Lung (tissue), 12 donors: ENCODE data around the gene PCYT1B. TPM values are rescaled to one million over a fixed set of nuclear protein-coding genes. Genes with fewer than 3 reads are reported as not detected.

Experiments
- ATAC-seq: fragments of 200-7000 bp; cut with Tn5 transposase; one replicate; pipeline ENCODE4 v1.9.1; 2020; ENCODE audit warnings: moderate number of reproducible peaks; ENCODE audit not compliant: insufficient read depth, low FRiP score
- DNase-seq, 3 donors: peaks; one replicate each; pipeline ENCODE4 v3.0.0-alpha.2; 2013 to 2017
- H3K27ac ChIP-seq, 2 donors: one replicate each; pipeline ENCODE4 v1.5.1; 2013; ENCODE audit warnings: mild to moderate bottlenecking in 2 of 2, moderate library complexity in 2 of 2, control low read depth in 1 of 2, inconsistent platforms in 1 of 2, low read depth in 1 of 2, low read length in 1 of 2
- H3K27me3 ChIP-seq, 3 donors: one replicate each; pipeline ENCODE4 v1.5.1; 2013; ENCODE audit warnings: low read length in 2 of 3; ENCODE audit not compliant: control insufficient read depth in 3 of 3, insufficient read depth in 3 of 3
- H3K36me3 ChIP-seq, 4 donors: one replicate each; pipeline ENCODE4 v1.5.1; 2013; ENCODE audit warnings: low read length in 4 of 4, mild to moderate bottlenecking in 1 of 4, moderate library complexity in 1 of 4; ENCODE audit not compliant: control insufficient read depth in 4 of 4, insufficient read depth in 4 of 4
- H3K4me1 ChIP-seq, 5 donors: one replicate each; pipeline ENCODE4 v1.5.1; 2013; ENCODE audit warnings: low read length in 5 of 5, mild to moderate bottlenecking in 2 of 5, moderate library complexity in 1 of 5; ENCODE audit not compliant: control insufficient read depth in 5 of 5, insufficient read depth in 5 of 5
- H3K4me3 ChIP-seq: one replicate; pipeline ENCODE4 v1.5.1; 2013; ENCODE audit warnings: mild to moderate bottlenecking, control low read depth, moderate library complexity
- H3K9ac ChIP-seq, 2 donors: one replicate each; pipeline ENCODE4 v1.5.1; 2013; ENCODE audit warnings: low read length in 2 of 2, control low read depth in 1 of 2; ENCODE audit not compliant: insufficient read depth in 1 of 2
- H3K9me3 ChIP-seq, 4 donors: one replicate each; pipeline ENCODE4 v1.5.1; 2013; ENCODE audit warnings: low read length in 3 of 4, mild to moderate bottlenecking in 1 of 4, moderate library complexity in 1 of 4; ENCODE audit not compliant: control insufficient read depth in 4 of 4, insufficient read depth in 3 of 4
- WGBS, 2 donors: extraction: QIAGEN DNeasy Blood & Tissue Kit; methylation state at CpG; one replicate each; pipeline ENCODE4 v1.1.7; 2013; 5-methylcytosine and 5-hydroxymethylcytosine counted together
- polyA plus RNA-seq, 2 donors: library from polyadenylated mRNA; stranded (reverse); fragments of 200-250 nt; gene quantifications; one replicate each; pipeline ENCODE4 v1.2.1, GENCODE V29; 2013
- total RNA-seq, 2 donors: library from RNA; depleted of rRNA in 1 of 2; stranded (reverse); fragments of >200 nt in 1 of 2; gene quantifications; one replicate each; pipeline ENCODE4 v1.2.1, GENCODE V29; 2014 to 2021
- TF ChIP-seq, protein P1 (sequence below): IDR thresholded peaks from 2 replicates; pipeline ENCODE4 v1.5.1; 2012; ENCODE audit warnings: mild to moderate bottlenecking; ENCODE audit errors: control extremely low read depth, extremely low read depth
- donor health status: control.
- donor health status: control.
- donor health status: Bipolar disorder and iron deficiency.
- donor health status: healthy.
- donor health status: DM: yes; HTN: yes; CAD: no.

The PCYT1B gene
- total and polyA plus RNA-seq, 4 donors = 0.35 to 5.0 (median 2.4) TPM

DNA sequence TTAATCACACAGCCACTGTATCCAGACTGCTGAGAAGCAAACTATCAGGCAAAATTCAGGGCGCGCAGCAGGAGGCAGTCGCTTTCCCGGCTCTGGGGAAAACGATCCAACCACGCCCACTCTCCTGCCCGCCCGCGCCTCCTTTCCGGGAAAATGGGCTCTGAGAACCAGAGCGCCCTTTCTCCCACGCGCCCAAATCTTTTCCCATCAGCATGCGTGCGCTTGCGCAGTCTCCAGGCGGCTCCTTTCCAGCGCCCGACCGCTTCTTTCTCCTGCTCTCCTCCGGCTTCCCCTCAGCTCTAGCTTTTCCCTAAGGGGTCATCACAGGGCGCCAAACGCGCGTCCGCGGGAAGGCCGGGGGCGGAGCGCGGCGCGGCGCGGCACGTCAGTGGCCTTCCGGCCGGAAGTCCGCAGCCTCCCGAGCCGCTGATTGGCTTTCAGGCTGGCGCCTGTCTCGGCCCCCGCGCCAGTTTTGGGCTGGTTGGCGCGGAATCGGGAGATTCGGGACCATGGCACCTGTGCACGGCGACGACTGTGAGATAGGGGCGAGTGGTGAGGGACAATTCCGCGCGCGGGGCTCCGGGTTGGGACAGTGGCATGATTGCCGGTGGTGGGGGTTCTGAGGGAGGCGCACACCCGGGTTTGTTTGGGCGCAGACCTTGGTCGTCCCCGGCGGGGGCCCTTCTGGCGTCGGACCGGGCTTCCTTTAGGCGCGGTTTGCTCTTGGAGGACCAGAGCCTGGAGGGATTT is 46.5 kb upstream of the PCYT1B start, which contains the start of gene POLA1:
POLA1 (plus strand) TSS at position 466 of the 750 bp plus-strand sequence; CDS start at position 510, 44 bp downstream.
- peak within 1 kb of the TSS; percentile 93 to 96 for H3K27ac ChIP-seq
- H3K36me3 ChIP-seq = no peaks in the 10 kb centered on the region
- WGBS, 2 donors = 0 to 34% methylated on average over 44 to 70 of the region's 70 CpGs
- peaks cover 0 to 5% (median 0%) of the 10 kb centered on the region in 4 donors for H3K9me3 ChIP-seq
- peak within 1 kb of the TSS; percentile 48 to 70 for H3K9ac ChIP-seq
- peaks cover 0 to 5% (median 4%) of the 10 kb centered on the region in 3 donors for H3K27me3 ChIP-seq
- ATAC-seq = peak; percentile 97
- peak within 1 kb of the TSS; percentile 71 for H3K4me3 ChIP-seq
- TF ChIP-seq, protein P1, sequence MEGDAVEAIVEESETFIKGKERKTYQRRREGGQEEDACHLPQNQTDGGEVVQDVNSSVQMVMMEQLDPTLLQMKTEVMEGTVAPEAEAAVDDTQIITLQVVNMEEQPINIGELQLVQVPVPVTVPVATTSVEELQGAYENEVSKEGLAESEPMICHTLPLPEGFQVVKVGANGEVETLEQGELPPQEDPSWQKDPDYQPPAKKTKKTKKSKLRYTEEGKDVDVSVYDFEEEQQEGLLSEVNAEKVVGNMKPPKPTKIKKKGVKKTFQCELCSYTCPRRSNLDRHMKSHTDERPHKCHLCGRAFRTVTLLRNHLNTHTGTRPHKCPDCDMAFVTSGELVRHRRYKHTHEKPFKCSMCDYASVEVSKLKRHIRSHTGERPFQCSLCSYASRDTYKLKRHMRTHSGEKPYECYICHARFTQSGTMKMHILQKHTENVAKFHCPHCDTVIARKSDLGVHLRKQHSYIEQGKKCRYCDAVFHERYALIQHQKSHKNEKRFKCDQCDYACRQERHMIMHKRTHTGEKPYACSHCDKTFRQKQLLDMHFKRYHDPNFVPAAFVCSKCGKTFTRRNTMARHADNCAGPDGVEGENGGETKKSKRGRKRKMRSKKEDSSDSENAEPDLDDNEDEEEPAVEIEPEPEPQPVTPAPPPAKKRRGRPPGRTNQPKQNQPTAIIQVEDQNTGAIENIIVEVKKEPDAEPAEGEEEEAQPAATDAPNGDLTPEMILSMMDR = no peak
- peak; percentile 97 to 98 (median 97) for DNase-seq
- H3K4me1 ChIP-seq = peaks cover 0 to 10% (median 0%) of the 10 kb centered on the region in 5 donors

DNA sequence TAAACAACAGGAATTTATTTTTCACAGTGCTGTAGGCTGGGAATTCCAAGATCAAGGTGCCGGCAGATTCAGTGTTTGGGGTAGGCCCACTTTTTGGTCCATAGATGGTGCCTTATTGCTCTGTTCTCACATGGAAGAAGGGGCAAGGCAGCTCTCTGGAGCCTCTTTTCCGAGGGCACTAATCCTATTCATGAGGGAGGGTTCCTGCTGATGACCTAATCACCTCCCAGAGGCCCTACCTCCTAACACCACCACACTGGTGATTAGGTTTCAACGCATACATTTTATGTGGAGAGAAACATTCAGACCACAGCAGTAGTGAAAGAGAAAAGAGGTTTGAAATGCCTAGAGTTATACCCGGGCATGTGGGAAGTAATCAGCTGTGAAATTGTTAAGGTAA is 45.2 kb upstream of the PCYT1B start:
- Histone ChIP-seq H3K9me3 (peaks cover 0 to 5% (median 0%) of the 10 kb centered on the region in 4 donors), H3K27ac (no peak overlapping the region), H3K4me1 (peaks cover 0 to 10% (median 0%) of the 10 kb centered on the region in 5 donors), H3K36me3 (no peaks in the 10 kb centered on the region), H3K4me3 (no peak overlapping the region), H3K9ac (no peak overlapping the region), H3K27me3 (peaks cover 0 to 5% (median 4%) of the 10 kb centered on the region in 3 donors)
- TF ChIP-seq, protein P1 = no peak
- WGBS, 2 donors = 82 to 85% methylated on average over 4 of the region's 4 CpGs
- DNase-seq (no peak), ATAC-seq (no peak)

DNA sequence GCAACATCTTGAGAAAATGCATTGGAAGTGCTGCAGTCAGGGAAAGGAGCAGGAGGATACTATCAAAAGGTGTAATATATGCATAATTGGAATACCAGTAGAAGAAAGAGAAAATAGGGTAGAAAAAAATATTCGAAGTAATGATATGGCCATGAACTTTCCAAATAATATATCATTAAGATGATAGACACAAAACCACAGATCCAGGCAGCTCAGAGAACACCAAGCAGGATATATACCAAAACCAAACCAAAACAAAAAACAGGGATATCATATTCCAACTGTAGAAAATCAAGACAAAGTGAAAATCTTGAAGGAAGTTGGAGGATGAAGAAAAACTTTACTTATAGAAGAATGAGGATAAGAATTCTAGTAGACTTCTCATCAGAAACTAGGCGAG is 36.9 kb upstream of the PCYT1B start:
- no peak for DNase-seq
- TF ChIP-seq, protein P1 = no peak
- no peak overlapping the region for H3K9ac ChIP-seq
- no peaks in the 10 kb centered on the region for H3K36me3 ChIP-seq
- H3K9me3 ChIP-seq = no peaks in the 10 kb centered on the region
- no peak overlapping the region for H3K27ac ChIP-seq
- H3K27me3 ChIP-seq = peaks cover 0 to 8% (median 2%) of the 10 kb centered on the region in 3 donors
- WGBS, 2 donors = 83 to 91% methylated on average over 2 of the region's 2 CpGs
- no peak for ATAC-seq
- no peak overlapping the region for H3K4me3 ChIP-seq
- no peaks in the 10 kb centered on the region for H3K4me1 ChIP-seq
